ENCODE measurements around the gene COPA.

- TF ChIP-seq EZH2 (IDR thresholded peaks at IDR 0.05) (no peak), FOXP2 (optimal IDR thresholded peaks at IDR 0.05; ENCODE audit: control extremely low read depth, extremely low read length, insufficient read depth) (no peak), POLR2AphosphoS5 (IDR thresholded peaks at IDR 0.05; ENCODE audit: borderline replicate concordance, low read depth, low read length) (no peak)
Measured at GRCh38 chr1:160332516-160332915, 10.5 kb downstream of the COPA start.
